Large intestine (tissue), 3 donors: Measurements from ENCODE around the gene CBFA2T3. TPM values are rescaled to one million over a fixed set of nuclear protein-coding genes. Genes with fewer than 3 reads are reported as not detected.

Source experiments
- DNase-seq, 2 donors: peaks; one replicate each; pipeline versions ENCODE4 v3.0.0 to v3.0.0-alpha.2; 2013
- H3K27ac ChIP-seq: one replicate; pipeline ENCODE4 v1.5.1; 2013; ENCODE audit warnings: low read length
- H3K27me3 ChIP-seq: 2 replicates; pipeline ENCODE4 v1.6.1; 2013; ENCODE audit warnings: low read length; ENCODE audit not compliant: control insufficient read depth, insufficient read depth
- H3K36me3 ChIP-seq: 2 replicates; pipeline ENCODE4 v1.6.1; 2013; ENCODE audit warnings: low read length; ENCODE audit not compliant: control insufficient read depth, insufficient read depth
- H3K4me1 ChIP-seq: one replicate; pipeline ENCODE4 v1.6.1; 2013; ENCODE audit warnings: low read length; ENCODE audit not compliant: control insufficient read depth, insufficient read depth
- H3K4me3 ChIP-seq: one replicate; pipeline ENCODE4 v1.5.1; 2013; ENCODE audit warnings: low read length
- H3K9me3 ChIP-seq: one replicate; pipeline ENCODE4 v1.6.1; 2013; ENCODE audit warnings: mild to moderate bottlenecking, low read depth, low read length, moderate library complexity; ENCODE audit not compliant: control insufficient read depth
- WGBS: methylation state at CpG from one replicate; pipeline ENCODE4 v1.1.5; 2013; ENCODE audit warnings: low lambda C conversion rate; ENCODE audit not compliant: insufficient coverage; 5-methylcytosine and 5-hydroxymethylcytosine counted together
- polyA plus RNA-seq: library from polyadenylated mRNA; unstranded; fragments of 120-200 nt; gene quantifications from one replicate; pipeline ENCODE4 v1.2.1, GENCODE V29; 2013

The CBFA2T3 gene
- polyA plus RNA-seq, 1 donor, result 7.4 TPM

DNA sequence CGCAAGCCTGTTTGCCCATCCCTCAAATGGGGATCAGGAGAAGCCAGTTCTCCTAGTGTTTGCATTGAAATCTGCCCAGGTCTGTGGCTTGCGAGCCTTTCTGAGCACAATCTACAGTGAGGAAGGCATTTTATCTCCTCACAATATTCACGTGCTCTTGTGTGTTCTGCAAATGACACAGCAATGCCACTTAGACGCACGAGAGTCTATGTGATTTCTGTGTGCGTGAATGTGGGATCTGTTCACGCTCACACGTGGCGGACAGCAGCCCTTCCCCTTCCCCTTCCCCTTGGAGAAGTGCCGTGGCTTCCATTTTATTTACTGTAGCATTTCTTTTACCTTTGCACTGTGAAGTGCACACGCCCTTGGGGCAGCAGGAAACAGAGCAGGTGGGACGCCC, 17.7 kb upstream of the CBFA2T3 start:
- no CpG with 5 or more reads among the region's 12 CpGs for whole genome bisulfite sequencing

DNA sequence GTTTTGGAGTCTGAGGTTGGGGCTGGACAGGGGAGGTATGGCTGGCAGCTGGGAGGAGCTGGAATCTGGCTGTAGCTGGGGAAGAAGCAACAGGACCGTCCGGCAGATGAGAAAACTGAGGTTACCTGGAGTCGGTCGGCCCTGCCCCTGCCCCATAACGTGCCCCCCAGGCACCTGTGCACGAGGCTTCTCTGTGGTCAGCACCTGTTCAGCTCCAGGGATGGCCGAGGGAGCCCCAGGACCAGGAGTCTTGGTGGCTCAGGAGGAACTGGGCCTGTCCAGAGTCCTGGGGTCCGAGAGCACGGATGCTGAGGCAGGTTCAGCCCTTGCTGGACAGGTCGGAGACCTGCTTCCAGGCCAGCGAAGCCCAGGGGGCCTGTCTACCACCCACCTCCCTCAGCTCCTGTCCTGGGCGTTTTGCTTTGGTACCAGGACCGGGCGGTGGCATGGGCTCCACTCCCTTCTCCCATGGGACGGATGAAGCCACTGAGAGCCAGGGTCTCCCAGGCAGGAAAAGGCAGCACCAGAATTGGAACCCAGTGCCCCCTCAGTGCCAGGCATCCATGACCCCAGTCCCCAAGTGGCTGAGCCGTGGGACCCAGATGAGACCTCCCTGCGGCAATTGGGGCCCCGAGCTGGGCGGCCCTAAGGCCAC, 17.1 kb upstream of the CBFA2T3 start:
- Histone ChIP-seq H3K9me3 (peaks cover 23% of the 10 kb centered on the region), H3K4me1 (no peaks in the 10 kb centered on the region), H3K27ac (no peak overlapping the region), H3K36me3 (no peaks in the 10 kb centered on the region), H3K4me3 (no peak overlapping the region), H3K27me3 (peaks cover 25% of the 10 kb centered on the region)
- DNase-seq, result no peak
- WGBS, result no CpG with 5 or more reads among the region's 19 CpGs

More for the DNA sequence above, 17.7 kb upstream of the CBFA2T3 start:
- no peak for DNase-seq
- Histone ChIP-seq H3K9me3 (peaks cover 23% of the 10 kb centered on the region), H3K4me1 (no peaks in the 10 kb centered on the region), H3K27ac (no peak overlapping the region), H3K4me3 (no peak overlapping the region), H3K27me3 (peaks cover 25% of the 10 kb centered on the region), H3K36me3 (no peaks in the 10 kb centered on the region)

DNA sequence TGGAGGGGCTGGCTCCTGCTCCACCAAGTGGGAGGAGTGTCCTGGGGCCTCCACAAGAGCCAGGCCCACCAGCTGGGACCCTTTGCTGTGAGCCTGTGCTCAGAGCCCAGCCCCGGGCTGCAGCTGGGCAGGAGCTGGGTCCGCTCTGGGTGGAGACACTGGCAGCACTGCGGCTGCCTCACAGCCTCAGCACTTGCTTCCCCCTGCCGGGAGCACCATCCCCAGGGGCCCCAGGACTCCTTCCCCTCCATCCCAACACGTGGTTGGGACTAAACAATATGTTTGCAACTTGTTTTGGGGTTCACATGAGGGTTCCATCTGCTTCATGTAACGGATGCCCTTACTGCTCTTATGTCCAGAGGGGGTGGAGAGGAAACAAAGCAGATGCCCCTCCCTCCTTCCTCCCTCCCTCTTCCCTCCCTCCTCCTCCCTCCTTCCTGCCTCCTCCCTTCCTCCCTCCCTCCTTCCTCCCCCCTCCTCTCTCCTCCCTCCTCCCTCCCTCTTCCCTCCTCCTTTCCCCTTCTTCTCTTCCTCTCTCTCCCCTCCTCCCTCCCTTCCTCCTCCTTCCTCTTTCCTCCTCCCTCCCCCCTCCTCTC, 16.3 kb upstream of the CBFA2T3 start:
- H3K27me3 ChIP-seq, result peaks cover 25% of the 10 kb centered on the region
- no peak overlapping the region for H3K27ac ChIP-seq
- no peaks in the 10 kb centered on the region for H3K4me1 ChIP-seq
- DNase-seq, result no peak
- no CpG with 5 or more reads among the region's 6 CpGs for WGBS
- no peak overlapping the region for H3K4me3 ChIP-seq
- no peaks in the 10 kb centered on the region for H3K36me3 ChIP-seq
- H3K9me3 ChIP-seq, result peaks cover 17% of the 10 kb centered on the region

DNA sequence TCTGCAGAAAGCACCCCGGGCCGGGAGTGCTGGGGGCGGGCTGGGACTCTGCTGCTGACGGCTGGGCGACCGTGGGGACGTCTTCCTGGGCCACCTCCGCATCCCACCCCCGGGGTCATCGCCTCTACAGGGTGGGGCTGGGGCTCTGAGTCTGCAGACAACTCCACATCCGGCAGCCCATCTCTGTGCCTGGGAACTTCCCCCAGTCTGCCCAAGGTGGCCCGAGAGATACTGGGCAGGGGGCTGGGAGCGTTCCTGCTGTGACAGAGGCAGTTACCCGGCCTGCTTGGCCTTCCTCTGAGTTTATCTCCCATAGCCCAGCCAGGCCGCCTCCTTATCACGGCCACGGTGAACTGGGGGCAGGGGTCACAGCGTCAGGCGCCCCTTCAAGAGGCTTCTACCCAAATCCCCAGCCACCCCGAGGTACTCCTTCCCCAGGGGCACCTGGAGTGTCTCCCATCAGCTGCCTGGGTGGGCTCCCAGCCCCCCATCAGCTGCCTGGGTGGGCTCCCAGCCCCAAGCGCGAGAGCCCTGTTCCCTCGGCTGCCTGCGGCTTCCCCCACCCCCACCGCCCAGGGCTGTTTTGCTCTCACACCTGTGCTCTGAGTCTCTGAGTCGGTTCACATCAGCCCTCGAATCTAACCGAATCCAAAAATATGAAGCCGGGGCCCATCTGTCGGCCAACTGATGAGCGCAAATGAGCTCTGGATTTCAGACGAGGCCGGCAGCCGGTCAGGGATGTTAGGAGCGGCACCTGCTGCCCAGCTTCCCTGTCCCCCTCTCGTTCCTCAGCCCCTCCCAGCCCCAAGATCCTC, 15.6 kb upstream of the CBFA2T3 start:
- H3K4me3 ChIP-seq, result no peak overlapping the region
- H3K4me1 ChIP-seq, result no peaks in the 10 kb centered on the region
- DNase-seq, result no peak
- WGBS, result no CpG with 5 or more reads among the region's 36 CpGs
- H3K27me3 ChIP-seq, result peaks cover 25% of the 10 kb centered on the region
- H3K9me3 ChIP-seq, result peaks cover 10% of the 10 kb centered on the region
- H3K36me3 ChIP-seq, result no peaks in the 10 kb centered on the region
- no peak overlapping the region for H3K27ac ChIP-seq

DNA sequence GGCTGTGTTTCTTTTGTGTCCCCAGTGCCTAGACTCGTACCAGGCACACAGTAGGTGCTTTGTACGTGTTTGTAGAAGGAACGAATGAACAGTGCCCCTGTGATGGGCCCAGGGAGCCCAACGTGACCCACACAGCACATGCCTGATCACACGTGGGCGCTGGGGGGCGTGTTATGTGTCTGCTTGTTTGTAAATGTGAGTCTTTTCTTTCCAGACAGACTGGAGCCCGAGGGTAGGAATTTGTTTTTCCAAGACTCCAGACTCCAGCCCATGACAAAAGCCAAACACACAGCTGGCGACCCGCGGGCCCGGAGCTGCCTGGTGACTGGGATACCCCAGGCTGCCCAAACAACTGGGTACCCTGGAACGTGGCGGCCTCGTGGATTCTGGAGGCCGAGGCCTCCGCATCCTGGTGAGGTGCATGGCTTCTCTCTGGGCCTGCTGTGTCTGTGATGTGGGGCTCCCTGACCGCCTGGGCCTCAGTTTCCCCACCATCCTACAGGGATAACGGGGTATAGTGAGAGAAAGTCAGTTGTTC, 14.9 kb upstream of the CBFA2T3 start:
- Histone ChIP-seq H3K4me3 (no peak overlapping the region), H3K36me3 (no peaks in the 10 kb centered on the region), H3K4me1 (no peaks in the 10 kb centered on the region), H3K27me3 (peaks cover 25% of the 10 kb centered on the region), H3K9me3 (peaks cover 4% of the 10 kb centered on the region), H3K27ac (no peak overlapping the region)
- WGBS, result no CpG with 5 or more reads among the region's 19 CpGs
- DNase-seq, result no peak

DNA sequence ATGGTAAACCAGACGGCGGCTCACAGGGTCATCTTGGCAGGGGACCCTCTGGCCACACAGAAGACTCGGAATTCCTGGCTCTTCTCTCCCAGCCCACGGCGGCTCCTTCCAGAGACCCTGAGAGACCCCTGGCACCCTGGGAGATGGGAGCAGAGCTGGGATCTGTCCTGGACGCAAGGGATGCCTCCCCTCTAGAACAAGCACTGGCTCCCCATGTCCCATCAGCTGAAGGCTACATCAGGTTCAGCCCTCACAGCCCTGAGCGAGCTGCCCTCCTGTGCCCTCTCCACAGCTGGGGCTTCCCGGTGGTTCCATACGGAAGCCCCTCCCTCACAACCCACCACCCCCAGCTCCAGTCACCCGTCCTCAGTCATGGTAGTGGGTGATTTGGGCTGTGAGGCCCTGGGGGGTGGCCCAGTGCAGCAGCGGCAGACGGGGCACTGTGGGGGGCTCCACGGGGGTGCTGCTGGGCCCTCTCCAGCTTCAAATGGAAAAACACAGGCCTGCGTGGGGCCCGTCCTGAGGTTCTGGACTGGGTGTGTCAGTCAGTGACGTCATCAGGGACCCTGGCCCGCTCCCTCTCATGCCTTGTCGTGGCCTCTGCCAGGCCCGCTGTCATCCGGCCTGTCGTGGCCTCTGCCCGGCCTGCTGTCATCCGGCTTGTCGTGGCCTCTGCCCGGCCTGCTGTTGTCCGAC, 13.0 kb upstream of the CBFA2T3 start:
- Histone ChIP-seq H3K4me1 (no peaks in the 10 kb centered on the region), H3K36me3 (no peaks in the 10 kb centered on the region), H3K4me3 (no peak overlapping the region), H3K27ac (no peak overlapping the region), H3K9me3 (no peaks in the 10 kb centered on the region), H3K27me3 (peaks cover 21% of the 10 kb centered on the region)
- no CpG with 5 or more reads among the region's 26 CpGs for WGBS
- DNase-seq, result no peak

DNA sequence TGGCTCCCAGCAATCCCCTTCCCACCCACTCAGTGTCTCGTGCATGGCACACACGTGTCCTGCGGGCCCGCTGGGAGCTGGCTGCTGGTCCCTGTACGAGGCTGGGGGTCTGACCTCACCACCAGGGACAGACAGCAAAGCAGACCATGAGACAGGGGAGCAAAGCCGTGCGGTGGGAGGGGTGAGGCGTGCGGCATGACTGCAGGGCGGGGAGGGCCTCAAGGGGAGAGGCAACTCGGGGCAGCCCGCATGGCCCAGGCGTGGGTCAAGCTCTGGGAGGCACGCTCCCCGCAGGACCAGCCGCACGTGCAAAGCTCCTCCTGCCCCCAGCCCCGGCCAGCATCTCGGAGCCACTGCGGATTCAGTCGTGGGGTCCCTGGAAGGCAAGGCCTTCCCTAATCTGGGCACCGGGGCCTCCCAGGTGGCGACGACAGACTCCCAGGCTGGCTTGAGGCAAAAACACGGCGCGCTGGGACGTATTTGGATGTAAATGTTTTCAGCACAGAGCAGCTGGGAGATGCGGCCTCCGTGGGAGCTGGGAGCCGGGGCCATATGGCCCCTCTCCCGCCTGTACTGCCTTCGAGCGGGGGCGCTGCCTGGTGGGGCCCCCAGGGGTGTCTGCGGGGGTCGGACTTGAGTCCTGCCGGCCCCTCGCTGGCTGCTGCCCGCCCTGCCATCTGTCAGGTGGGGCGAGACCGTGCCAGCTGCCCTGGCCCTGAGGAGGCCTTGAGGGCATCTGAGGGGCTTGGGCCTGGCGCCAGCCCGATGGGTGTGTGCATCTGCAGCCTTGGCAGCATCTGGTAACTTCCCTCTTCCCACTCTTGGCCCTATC, 12.2 kb upstream of the CBFA2T3 start:
- H3K4me3 ChIP-seq, result no peak overlapping the region
- H3K27ac ChIP-seq, result no peak overlapping the region
- WGBS, result no CpG with 5 or more reads among the region's 44 CpGs
- no peak for DNase-seq
- H3K4me1 ChIP-seq, result no peaks in the 10 kb centered on the region
- H3K9me3 ChIP-seq, result no peaks in the 10 kb centered on the region
- H3K36me3 ChIP-seq, result no peaks in the 10 kb centered on the region
- peaks cover 17% of the 10 kb centered on the region for H3K27me3 ChIP-seq

DNA sequence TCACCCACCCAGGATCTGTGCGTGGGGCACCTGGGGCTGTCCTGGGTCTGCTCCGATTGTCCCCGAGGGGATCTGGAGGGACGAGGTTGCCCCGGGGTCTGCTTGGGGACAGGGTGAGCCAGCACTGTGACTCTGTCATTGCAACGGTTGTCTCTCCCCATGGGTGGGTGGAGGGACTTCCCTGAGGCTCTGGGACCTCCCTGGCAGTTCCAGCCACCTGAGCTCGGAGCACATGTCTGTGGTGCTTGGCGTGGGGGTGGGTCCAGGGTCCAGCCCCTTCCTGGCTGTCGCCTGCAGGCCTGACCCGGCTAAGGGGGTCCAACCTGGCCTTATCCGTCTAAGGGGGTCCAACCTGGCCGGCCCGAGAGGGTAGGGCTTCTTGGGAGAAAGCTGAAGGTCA, 8.5 kb upstream of the CBFA2T3 start:
- H3K36me3 ChIP-seq, result no peaks in the 10 kb centered on the region
- H3K27me3 ChIP-seq, result no peaks in the 10 kb centered on the region
- DNase-seq, result no peak
- H3K9me3 ChIP-seq, result no peaks in the 10 kb centered on the region
- no peak overlapping the region for H3K27ac ChIP-seq
- H3K4me1 ChIP-seq, result no peaks in the 10 kb centered on the region
- no peak overlapping the region for H3K4me3 ChIP-seq
- no CpG with 5 or more reads among the region's 13 CpGs for WGBS

DNA sequence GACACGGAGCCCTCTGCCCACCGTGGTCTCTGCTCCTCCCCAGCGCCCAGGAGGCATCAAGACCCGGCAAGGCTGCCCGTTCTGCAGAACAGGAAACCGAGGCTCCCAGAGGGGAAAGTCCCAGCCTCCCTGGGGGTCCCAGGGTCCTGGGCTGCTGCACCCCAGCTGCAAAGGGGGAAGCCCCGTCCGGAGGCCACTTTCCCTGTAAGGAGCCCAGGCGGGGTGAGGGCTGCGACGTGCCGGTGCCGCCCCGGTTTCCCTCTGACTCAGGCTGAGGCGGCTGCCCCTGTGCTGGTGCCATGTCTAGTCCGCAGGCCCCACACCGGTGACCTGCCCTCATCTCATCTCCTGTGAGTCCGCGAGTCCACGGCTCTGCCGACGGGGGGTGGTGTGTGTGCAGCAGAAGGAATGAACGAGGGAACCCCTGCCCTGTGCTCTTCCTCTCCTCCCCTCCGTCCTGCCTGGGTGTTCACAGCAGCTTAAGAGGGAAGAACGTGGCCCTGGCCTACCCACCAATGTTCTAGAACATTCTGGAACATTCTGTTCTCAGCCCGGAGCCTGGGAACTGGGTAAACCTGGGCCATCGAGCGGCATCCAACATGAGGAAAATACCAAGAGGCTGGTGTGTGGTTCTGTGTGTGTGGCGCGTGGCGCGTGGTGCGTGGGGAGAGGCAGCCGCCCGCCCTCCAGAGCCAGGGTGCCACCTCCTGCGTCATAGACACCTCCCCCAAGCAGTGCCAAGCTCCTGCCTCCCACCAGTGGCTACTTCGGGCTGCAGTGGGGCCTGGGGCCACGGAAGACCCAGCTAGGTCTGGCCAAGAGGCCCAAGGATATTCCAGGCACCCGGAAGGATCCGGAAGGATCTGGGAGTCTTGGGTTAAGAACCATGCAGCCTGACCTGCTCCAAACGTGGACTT, 7.0 kb upstream of the CBFA2T3 start:
- no CpG with 5 or more reads among the region's 41 CpGs for WGBS
- H3K27me3 ChIP-seq, result no peaks in the 10 kb centered on the region
- no peak overlapping the region for H3K27ac ChIP-seq
- no peak overlapping the region for H3K4me3 ChIP-seq
- no peak for DNase-seq
- H3K4me1 ChIP-seq, result no peaks in the 10 kb centered on the region
- H3K36me3 ChIP-seq, result no peaks in the 10 kb centered on the region
- H3K9me3 ChIP-seq, result no peaks in the 10 kb centered on the region
